Ishikawa (cell line): Measurements from ENCODE around the gene GALP.

ENCODE experiments used
- CEBPB ChIP-seq: IDR thresholded peaks from 2 replicates; pipeline ENCODE4 v1.6.1; 2012
- CREB1 ChIP-seq: IDR thresholded peaks from 2 replicates; pipeline ENCODE4 v1.6.1; 2012; ENCODE audit warnings: low read depth
- EGR1 ChIP-seq: IDR thresholded peaks from 2 replicates; pipeline ENCODE4 v1.6.1; 2012
- EP300 ChIP-seq: IDR thresholded peaks from 2 replicates; pipeline ENCODE4 v1.6.1; 2012; ENCODE audit warnings: borderline replicate concordance
- FOXM1 ChIP-seq: IDR thresholded peaks from 2 replicates; pipeline ENCODE4 v1.6.1; 2012; ENCODE audit warnings: low read depth, borderline replicate concordance
- MAX ChIP-seq: IDR thresholded peaks from 2 replicates; pipeline ENCODE4 v1.6.1; 2012
- NFIC ChIP-seq: IDR thresholded peaks from 2 replicates; pipeline ENCODE4 v1.6.1; 2012
- RAD21 ChIP-seq: IDR thresholded peaks from 2 replicates; pipeline ENCODE4 v1.6.1; 2012; ENCODE audit warnings: low read depth
- TAF1 ChIP-seq: IDR thresholded peaks from 2 replicates; pipeline ENCODE4 v1.6.1; 2012; ENCODE audit warnings: low read depth, mild to moderate bottlenecking
- TCF12 ChIP-seq: IDR thresholded peaks from 2 replicates; pipeline ENCODE4 v1.6.1; 2012; ENCODE audit warnings: low read depth
- TEAD4 ChIP-seq: IDR thresholded peaks from 2 replicates; pipeline ENCODE4 v1.6.1; 2012
- YY1 ChIP-seq: IDR thresholded peaks from 2 replicates; pipeline ENCODE4 v1.6.1; 2012; ENCODE audit warnings: low read depth
- TF ChIP-seq, protein P1 (sequence below): IDR thresholded peaks from 2 replicates; pipeline ENCODE4 v1.6.1; 2012; ENCODE audit warnings: low read depth, mild to moderate bottlenecking

DNA sequence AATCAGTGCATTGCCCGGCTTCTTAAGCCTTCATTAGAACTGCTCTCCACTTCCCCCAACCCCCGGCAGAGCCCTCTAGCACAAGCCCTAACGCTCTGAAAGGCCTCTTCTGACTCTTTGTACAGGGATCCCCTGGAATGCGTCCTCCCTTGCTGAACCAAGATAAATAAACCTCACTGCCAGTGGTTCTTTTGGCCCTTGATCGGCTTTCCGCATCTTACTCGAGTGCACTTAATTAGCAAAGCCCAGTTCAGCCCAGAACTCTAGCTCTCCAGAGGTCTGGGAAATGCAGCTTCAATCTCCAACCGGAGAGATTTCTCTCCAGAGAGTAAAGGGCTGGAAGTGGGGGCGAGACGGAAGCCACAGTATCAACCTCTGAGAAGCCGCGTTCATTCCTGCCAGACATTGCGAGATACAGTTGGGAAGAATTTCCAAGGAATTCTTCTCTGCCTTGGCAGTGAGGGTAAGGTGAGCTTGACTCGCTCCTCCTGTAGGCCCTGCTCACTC is 43.4 kb upstream of the GALP start:
- TF ChIP-seq TAF1 = no peak
- TF ChIP-seq CEBPB = no peak
- TF ChIP-seq, protein P1, sequence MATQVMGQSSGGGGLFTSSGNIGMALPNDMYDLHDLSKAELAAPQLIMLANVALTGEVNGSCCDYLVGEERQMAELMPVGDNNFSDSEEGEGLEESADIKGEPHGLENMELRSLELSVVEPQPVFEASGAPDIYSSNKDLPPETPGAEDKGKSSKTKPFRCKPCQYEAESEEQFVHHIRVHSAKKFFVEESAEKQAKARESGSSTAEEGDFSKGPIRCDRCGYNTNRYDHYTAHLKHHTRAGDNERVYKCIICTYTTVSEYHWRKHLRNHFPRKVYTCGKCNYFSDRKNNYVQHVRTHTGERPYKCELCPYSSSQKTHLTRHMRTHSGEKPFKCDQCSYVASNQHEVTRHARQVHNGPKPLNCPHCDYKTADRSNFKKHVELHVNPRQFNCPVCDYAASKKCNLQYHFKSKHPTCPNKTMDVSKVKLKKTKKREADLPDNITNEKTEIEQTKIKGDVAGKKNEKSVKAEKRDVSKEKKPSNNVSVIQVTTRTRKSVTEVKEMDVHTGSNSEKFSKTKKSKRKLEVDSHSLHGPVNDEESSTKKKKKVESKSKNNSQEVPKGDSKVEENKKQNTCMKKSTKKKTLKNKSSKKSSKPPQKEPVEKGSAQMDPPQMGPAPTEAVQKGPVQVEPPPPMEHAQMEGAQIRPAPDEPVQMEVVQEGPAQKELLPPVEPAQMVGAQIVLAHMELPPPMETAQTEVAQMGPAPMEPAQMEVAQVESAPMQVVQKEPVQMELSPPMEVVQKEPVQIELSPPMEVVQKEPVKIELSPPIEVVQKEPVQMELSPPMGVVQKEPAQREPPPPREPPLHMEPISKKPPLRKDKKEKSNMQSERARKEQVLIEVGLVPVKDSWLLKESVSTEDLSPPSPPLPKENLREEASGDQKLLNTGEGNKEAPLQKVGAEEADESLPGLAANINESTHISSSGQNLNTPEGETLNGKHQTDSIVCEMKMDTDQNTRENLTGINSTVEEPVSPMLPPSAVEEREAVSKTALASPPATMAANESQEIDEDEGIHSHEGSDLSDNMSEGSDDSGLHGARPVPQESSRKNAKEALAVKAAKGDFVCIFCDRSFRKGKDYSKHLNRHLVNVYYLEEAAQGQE = no peak
- TF ChIP-seq YY1 = no peak
- no peak for TF ChIP-seq RAD21
- TF ChIP-seq MAX = no peak
- no peak for TF ChIP-seq CREB1
- no peak for TF ChIP-seq EP300
- TF ChIP-seq EGR1 = no peak
- TF ChIP-seq TEAD4 = no peak
- TF ChIP-seq FOXM1 = no peak
- no peak for TF ChIP-seq TCF12
- no peak for TF ChIP-seq NFIC
